GM23338 (cell line): ENCODE data around the gene ANKRD50. TPM values are rescaled to one million over a fixed set of nuclear protein-coding genes. Genes with fewer than 3 reads are reported as not detected.

Experiments used
- ATAC-seq: fragments of 200-7000 bp; cut with Tn5 transposase; 3 replicates; pipeline ENCODE4 v1.9.1; 2020
- DNase-seq: peaks from one replicate; pipeline ENCODE4 v3.0.0-alpha.2; 2015; ENCODE audit warnings: low spot score
- H2AFZ ChIP-seq: fragments of 200-600 bp; sonication (generic); 2 replicates; pipeline ENCODE4 v1.8.0; 2016; ENCODE audit warnings: antibody characterized with exemption, mild to moderate bottlenecking, moderate library complexity
- H3F3A ChIP-seq: fragments of 200-600 bp; sonication (generic); replicated peaks from 2 replicates; pipeline ENCODE4 v1.8.0; 2017; ENCODE audit warnings: antibody characterized with exemption, mixed run types, low read depth
- H3K27ac ChIP-seq: fragments of 200-600 bp; sonication (generic); 2 replicates; pipeline ENCODE4 v1.6.1; 2016; ENCODE audit warnings: low read depth
- H3K27me3 ChIP-seq: fragments of 200-600 bp; sonication (generic); 2 replicates; pipeline ENCODE4 v1.8.0; 2016; ENCODE audit warnings: mild to moderate bottlenecking, mixed run types, moderate library complexity; ENCODE audit not compliant: insufficient read depth
- H3K36me3 ChIP-seq: fragments of 200-600 bp; sonication (generic); 2 replicates; pipeline ENCODE4 v1.8.0; 2016; ENCODE audit warnings: mild to moderate bottlenecking; ENCODE audit not compliant: insufficient read depth
- H3K4me1 ChIP-seq: fragments of 200-600 bp; sonication (generic); 2 replicates; pipeline ENCODE4 v1.8.0; 2016; ENCODE audit warnings: mild to moderate bottlenecking, moderate library complexity; ENCODE audit not compliant: insufficient read depth
- H3K4me2 ChIP-seq: fragments of 200-600 bp; sonication (generic); 2 replicates; pipeline ENCODE4 v1.7.1; 2017; ENCODE audit warnings: mixed run types
- H3K4me3 ChIP-seq: fragments of 200-600 bp; sonication (generic); 2 replicates; pipeline ENCODE4 v1.6.1; 2016; ENCODE audit warnings: mixed run types
- H3K79me2 ChIP-seq: fragments of 200-600 bp; sonication (generic); replicated peaks from 2 replicates; pipeline ENCODE4 v1.8.0; 2017; ENCODE audit warnings: mild to moderate bottlenecking; ENCODE audit not compliant: insufficient read depth
- H3K9me2 ChIP-seq: fragments of 200-600 bp; sonication (generic); 2 replicates; pipeline ENCODE4 v1.8.0; 2017; ENCODE audit not compliant: insufficient read depth
- H4K20me1 ChIP-seq: fragments of 200-600 bp; sonication (generic); replicated peaks from 2 replicates; pipeline ENCODE4 v1.8.0; 2017; ENCODE audit warnings: mild to moderate bottlenecking; ENCODE audit not compliant: insufficient read depth
- H3K27ac Mint-ChIP-seq: 2 replicates; pipeline ENCODE4 v1.8.0; 2020; ENCODE audit warnings: inconsistent platforms, mild to moderate bottlenecking, moderate library complexity, mixed read lengths
- H3K27me3 Mint-ChIP-seq: 3 replicates; pipeline ENCODE4 v1.8.0; 2022; ENCODE audit warnings: low read depth, mild to moderate bottlenecking, moderate library complexity, mixed read lengths, inconsistent platforms; ENCODE audit not compliant: insufficient read depth, poor library complexity
- H3K36me3 Mint-ChIP-seq: 3 replicates; pipeline ENCODE4 v1.8.0; 2021; ENCODE audit warnings: low read depth, mild to moderate bottlenecking, inconsistent platforms, moderate library complexity, mixed read lengths
- H3K4me1 Mint-ChIP-seq: 3 replicates; pipeline ENCODE4 v1.8.0; 2020; ENCODE audit warnings: mild to moderate bottlenecking, inconsistent platforms, mixed read lengths
- H3K4me3 Mint-ChIP-seq: 3 replicates; pipeline ENCODE4 v1.8.0; 2021; ENCODE audit warnings: moderate library complexity, mild to moderate bottlenecking, inconsistent platforms, mixed read lengths
- H3K9me3 Mint-ChIP-seq: 3 replicates; pipeline ENCODE4 v1.8.0; 2020; ENCODE audit warnings: moderate library complexity, mild to moderate bottlenecking, inconsistent platforms, mixed read lengths
- CTCF ChIP-seq, 2 experiments: fragments of 200-600 bp in 1 of 2; sonication (generic) in 1 of 2; conservative IDR thresholded peaks; 2 replicates each; pipeline versions ENCODE4 v1.5.1 to v1.6.1; 2016 to 2017; ENCODE audit warnings: antibody characterized with exemption in 2 of 2, low read depth in 2 of 2, mild to moderate bottlenecking in 2 of 2, moderate library complexity in 1 of 2
- EZH2phosphoT487 ChIP-seq: fragments of 200-600 bp; sonication (generic); IDR thresholded peaks from one replicate; pipeline ENCODE4 v1.8.1; 2018; ENCODE audit warnings: antibody characterized with exemption; ENCODE audit not compliant: unreplicated experiment
- POLR2AphosphoS5 ChIP-seq: IDR thresholded peaks from 2 replicates; pipeline ENCODE4 v1.6.1; 2016; ENCODE audit warnings: antibody characterized with exemption, low read depth
- polyA plus RNA-seq: library from polyadenylated mRNA; unstranded; fragments of >200 nt; fragmentation: Nextera tagmentation; extraction: Ambion mirVana; gene quantifications from 2 replicates; pipeline ENCODE4 v1.2.1, GENCODE V29; 2016
- total RNA-seq: library from RNA; depleted of rRNA; stranded (reverse); fragments of >200 nt; shearing (Covaris generic); gene quantifications from 2 replicates; pipeline ENCODE4 v1.2.3, GENCODE V29; 2014
- TF ChIP-seq, protein P1 (sequence below): IDR thresholded peaks from 2 replicates; pipeline ENCODE4 v1.6.1; 2016; ENCODE audit warnings: antibody characterized with exemption

ANKRD50 gene
- total and polyA plus RNA-seq, 2 experiments from 2014 or later, result 5.9 to 27.6 TPM

DNA sequence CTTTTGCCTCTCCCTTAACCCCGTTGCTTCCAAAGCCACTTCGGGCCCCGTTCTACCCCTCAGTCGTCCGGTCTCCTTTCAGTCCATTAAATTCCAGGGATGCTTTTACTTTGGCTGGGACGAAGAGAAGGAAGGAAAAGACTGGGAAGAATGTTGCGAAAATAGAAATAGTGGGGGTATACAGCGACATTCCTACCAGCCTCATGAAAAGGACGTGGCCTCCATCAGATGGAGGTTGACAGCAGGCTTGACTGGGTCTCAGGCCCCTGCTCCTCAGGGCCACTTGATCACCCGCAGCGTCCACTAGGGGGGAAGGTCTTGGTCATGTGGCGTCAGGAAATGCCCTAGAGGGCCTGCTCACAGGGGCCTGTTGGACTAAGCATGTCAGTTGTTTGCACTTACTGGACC lies 657 bp upstream of the ANKRD50 start:
- ATAC-seq (peak; percentile 19), DNase-seq (no peak)
- Histone ChIP-seq H3K36me3 (no peaks in the 10 kb centered on the region), H3K79me2 (peaks cover 37% of the 10 kb centered on the region), H3K4me3 (peak overlapping the region; percentile 79), H2AFZ (peak overlapping the region; percentile 0; the same call in 1 of the 2 replicates), H3F3A (no peaks in the 10 kb centered on the region), H3K4me2 (peak overlapping the region; percentile 57), H4K20me1 (peaks cover 2% of the 10 kb centered on the region; the same call in 1 of the 2 replicates), H3K4me1 (peaks cover 33% of the 10 kb centered on the region), H3K27me3 (no peaks in the 10 kb centered on the region), H3K9me2 (no peaks in the 10 kb centered on the region), H3K27ac (peak overlapping the region; percentile 92)
- Mint-ChIP-seq H3K27ac (peak overlapping the region; percentile 100), H3K4me1 (peaks cover 21% of the 10 kb centered on the region), H3K27me3 (peaks cover 5% of the 10 kb centered on the region), H3K4me3 (peak overlapping the region; percentile 85), H3K36me3 (peaks cover 6% of the 10 kb centered on the region; the same call in 2 of the 3 replicates), H3K9me3 (no peaks in the 10 kb centered on the region)
- TF ChIP-seq CTCF (conservative IDR thresholded peaks at IDR 0.05; ENCODE audit: low read depth in 2 of 2), result peak; percentile 25 to 36; a peak in 2 of 4 replicates
- no peak for TF ChIP-seq EZH2phosphoT487

DNA sequence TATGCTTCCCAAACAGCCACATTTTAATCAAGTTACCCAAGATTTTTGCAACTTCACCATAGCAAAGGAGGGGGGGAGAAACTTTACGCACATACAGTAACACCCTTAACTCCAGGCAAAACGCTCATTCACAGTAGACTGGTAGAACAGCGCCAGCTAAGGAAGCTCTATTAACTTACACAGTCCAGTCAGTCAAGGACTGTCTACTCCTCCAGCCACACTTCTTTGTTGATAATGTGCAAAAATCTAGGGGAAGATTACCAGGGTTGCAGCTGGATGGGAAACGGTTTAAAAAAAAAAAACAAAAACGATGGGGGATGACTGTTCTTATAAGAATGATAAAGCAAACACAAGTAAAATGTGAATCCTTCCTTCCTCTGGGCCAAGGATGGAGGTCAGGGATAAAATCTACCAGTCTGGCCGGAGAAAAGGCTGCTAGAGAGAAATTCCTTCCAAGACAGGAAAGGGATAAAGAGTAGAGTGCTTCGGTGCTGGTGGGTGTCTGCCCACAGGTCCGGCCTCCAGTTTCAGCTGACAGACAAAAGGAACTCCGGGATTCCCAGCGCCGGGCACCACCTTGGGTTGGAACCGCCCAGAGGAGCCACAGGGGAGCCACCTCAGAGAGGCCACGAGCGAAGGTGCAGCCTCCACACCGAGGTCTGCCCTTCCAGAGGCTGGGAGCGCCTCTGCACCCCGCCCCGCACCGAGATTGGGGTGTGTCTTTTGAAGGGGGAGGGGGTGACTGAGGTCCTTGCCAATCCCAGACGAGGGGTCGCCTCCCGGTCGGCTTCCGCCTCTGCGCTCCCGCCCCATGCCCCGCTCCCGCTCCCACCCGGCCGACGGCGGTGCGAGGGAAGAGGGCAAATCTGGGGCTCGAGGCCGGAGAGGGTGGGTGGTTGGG lies 811 bp downstream of the ANKRD50 start:
- Histone ChIP-seq H3K27ac (peak overlapping the region; percentile 81), H3K4me1 (peaks cover 38% of the 10 kb centered on the region), H2AFZ (peak overlapping the region; percentile 28; the same call in 1 of the 2 replicates), H3F3A (no peaks in the 10 kb centered on the region), H4K20me1 (peaks cover 2% of the 10 kb centered on the region; the same call in 1 of the 2 replicates), H3K79me2 (peaks cover 52% of the 10 kb centered on the region), H3K27me3 (no peaks in the 10 kb centered on the region), H3K4me3 (peak overlapping the region; percentile 79), H3K9me2 (no peaks in the 10 kb centered on the region), H3K36me3 (no peaks in the 10 kb centered on the region), H3K4me2 (peak overlapping the region; percentile 87)
- ATAC-seq, result peak; percentile 68
- peak; percentile 86 for DNase-seq
- Mint-ChIP-seq H3K36me3 (peaks cover 10% of the 10 kb centered on the region; the same call in 2 of the 3 replicates), H3K27ac (no peak overlapping the region), H3K27me3 (peaks cover 5% of the 10 kb centered on the region), H3K4me3 (no peak overlapping the region), H3K9me3 (no peaks in the 10 kb centered on the region), H3K4me1 (peaks cover 26% of the 10 kb centered on the region)
- TF ChIP-seq POLR2AphosphoS5 (peak; percentile 78), CTCF (conservative IDR thresholded peaks at IDR 0.05; ENCODE audit: low read depth in 2 of 2) (peak; percentile 11 to 29; a peak in 2 of 4 replicates)
- TF ChIP-seq, protein P1, sequence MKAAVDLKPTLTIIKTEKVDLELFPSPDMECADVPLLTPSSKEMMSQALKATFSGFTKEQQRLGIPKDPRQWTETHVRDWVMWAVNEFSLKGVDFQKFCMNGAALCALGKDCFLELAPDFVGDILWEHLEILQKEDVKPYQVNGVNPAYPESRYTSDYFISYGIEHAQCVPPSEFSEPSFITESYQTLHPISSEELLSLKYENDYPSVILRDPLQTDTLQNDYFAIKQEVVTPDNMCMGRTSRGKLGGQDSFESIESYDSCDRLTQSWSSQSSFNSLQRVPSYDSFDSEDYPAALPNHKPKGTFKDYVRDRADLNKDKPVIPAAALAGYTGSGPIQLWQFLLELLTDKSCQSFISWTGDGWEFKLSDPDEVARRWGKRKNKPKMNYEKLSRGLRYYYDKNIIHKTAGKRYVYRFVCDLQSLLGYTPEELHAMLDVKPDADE, result no peak
